Left ventricle myocardium superior (tissue), 1 donor: ENCODE data around the gene CRYBG1. TPM values are rescaled to one million over a fixed set of nuclear protein-coding genes. Genes with fewer than 3 reads are reported as not detected.

Source experiments
- ATAC-seq: fragments of 200-7000 bp; cut with Tn5 transposase; one replicate; pipeline ENCODE4 v1.9.1; 2020; ENCODE audit warnings: mild to moderate bottlenecking, moderate library complexity
- DNase-seq: peaks from one replicate; pipeline ENCODE4 v3.0.0-alpha.2; 2020
- intact Hi-C: fragments of 100-400 bp; cut with micrococcal nuclease; formaldehyde crosslinking; loops from one replicate; pipeline ENCODE4 v1.11.0; 2022
- total RNA-seq: library from RNA; stranded (reverse); fragmentation: NEBNext Ultra II Directional; extraction: Animal tissue kit (Norgen Biotek cat#: 25700); gene quantifications from one replicate; pipeline ENCODE4 v1.2.1, GENCODE V29; 2021
- donor health status: DM: no; HTN: yes; CAD: no; lungs with severe emphysema.

CRYBG1 gene
- total RNA-seq, 1 donor from 2014 or later: 2.0 TPM

- ATAC-seq: no peak
- DNase-seq: no peak
- intact Hi-C loops: no loop called here
Observed at GRCh38 chr6:106451439-106451838, 90.9 kb downstream of the CRYBG1 start.

GRCh38 chr6:106452628-106453027 is 92.1 kb downstream of the CRYBG1 start:
- ATAC-seq (no peak), DNase-seq (no peak)
- intact Hi-C loops: no loop called here

- intact Hi-C loops: no loop called here
- no peak for ATAC-seq
- DNase-seq: no peak
Observed at GRCh38 chr6:106453756-106454367, 93.3 kb downstream of the CRYBG1 start.

GRCh38 chr6:106456756-106457155 is 96.2 kb downstream of the CRYBG1 start:
- ATAC-seq (no peak), DNase-seq (no peak)
- intact Hi-C loops: no loop called here

GRCh38 chr6:106458021-106458986 is 97.8 kb downstream of the CRYBG1 start:
- DNase-seq (no peak), ATAC-seq (no peak)
- intact Hi-C loops: no loop called here

GRCh38 chr6:106460481-106460880 is 100.0 kb downstream of the CRYBG1 start:
- intact Hi-C loops: no loop called here
- ATAC-seq (no peak), DNase-seq (no peak)

GRCh38 chr6:106461084-106461483 is 100.6 kb downstream of the CRYBG1 start:
- intact Hi-C loops: no loop called here
- DNase-seq (no peak), ATAC-seq (no peak)

- DNase-seq (no peak), ATAC-seq (no peak)
- intact Hi-C loops: no loop called here
Observed at GRCh38 chr6:106462923-106463557, 102.5 kb downstream of the CRYBG1 start.

GRCh38 chr6:106466211-106466610 is 105.7 kb downstream of the CRYBG1 start:
- ATAC-seq (no peak), DNase-seq (no peak)
- intact Hi-C loops: no loop called here

- DNase-seq (no peak), ATAC-seq (no peak)
- intact Hi-C loops: no loop called here
Observed at GRCh38 chr6:106468935-106469334, 108.4 kb downstream of the CRYBG1 start.

GRCh38 chr6:106469882-106470281 is 109.4 kb downstream of the CRYBG1 start:
- no peak for DNase-seq
- intact Hi-C loops: no loop called here
- no peak for ATAC-seq

GRCh38 chr6:106470316-106470715 is 109.8 kb downstream of the CRYBG1 start:
- intact Hi-C loops: no loop called here
- no peak for ATAC-seq

GRCh38 chr6:106470811-106471210 is 110.3 kb downstream of the CRYBG1 start:
- DNase-seq (no peak), ATAC-seq (no peak)
- intact Hi-C loops: no loop called here

More at GRCh38 chr6:106470316-106470715, 109.8 kb downstream of the CRYBG1 start:
- DNase-seq: no peak

- ATAC-seq (no peak), DNase-seq (no peak)
- intact Hi-C loops: no loop called here
Observed at GRCh38 chr6:106473812-106474211, 113.3 kb downstream of the CRYBG1 start.

GRCh38 chr6:106474466-106474865 is 113.9 kb downstream of the CRYBG1 start:
- DNase-seq (no peak), ATAC-seq (no peak)
- intact Hi-C loops: no loop called here

GRCh38 chr6:106475284-106475683 is 114.8 kb downstream of the CRYBG1 start:
- intact Hi-C loops: no loop called here
- no peak for ATAC-seq

GRCh38 chr6:106476331-106477105 is 116.0 kb downstream of the CRYBG1 start:
- ATAC-seq: no peak
- DNase-seq: no peak
- intact Hi-C loops: no loop called here

More at GRCh38 chr6:106475284-106475683, 114.8 kb downstream of the CRYBG1 start:
- DNase-seq: no peak

GRCh38 chr6:106477146-106477545 is 116.6 kb downstream of the CRYBG1 start:
- no peak for ATAC-seq
- no peak for DNase-seq
- intact Hi-C loops: no loop called here

GRCh38 chr6:106477790-106478189 is 117.3 kb downstream of the CRYBG1 start:
- ATAC-seq (no peak), DNase-seq (no peak)
- intact Hi-C loops: no loop called here
